ENCODE measurements around the gene ZNF805. TPM values are rescaled to one million over a fixed set of nuclear protein-coding genes. Genes with fewer than 3 reads are reported as not detected.

The ZNF805 gene
- total RNA-seq, 2 donors from 2014 or later, result 6.2 to 11.4 TPM

GRCh38 chr19:57202160-57202559 lies 38.3 kb upstream of the ZNF805 start:
- peaks cover 7% of the 10 kb centered on the region for H3K36me3 ChIP-seq
- TF ChIP-seq CTCF (IDR thresholded peaks at IDR 0.05), result no peak
- H3K4me1 ChIP-seq, result no peaks in the 10 kb centered on the region
- H3K4me3 ChIP-seq, result no peak overlapping the region
- no peaks in the 10 kb centered on the region for H3K27me3 ChIP-seq
- no peak for DNase-seq
- H3K9ac ChIP-seq (ENCODE audit: low read depth in 2 of 2, low read length in 2 of 2), result no peak overlapping the region
- intact Hi-C loops (cut with DNase I), result no loop called here
- H3K9me3 ChIP-seq, result no peaks in the 10 kb centered on the region
- no peak overlapping the region for H3K27ac ChIP-seq

- Histone ChIP-seq H3K9ac (ENCODE audit: low read depth in 2 of 2, low read length in 2 of 2) (no peak overlapping the region), H3K4me3 (no peak overlapping the region), H3K9me3 (peaks cover 1% of the 10 kb centered on the region), H3K4me1 (no peaks in the 10 kb centered on the region), H3K36me3 (peaks cover 28% of the 10 kb centered on the region), H3K27ac (no peak overlapping the region), H3K27me3 (no peaks in the 10 kb centered on the region)
- intact Hi-C loops (cut with DNase I), result no loop called here
- TF ChIP-seq CTCF (IDR thresholded peaks at IDR 0.05), result no peak
- no peak for DNase-seq
Observed at GRCh38 chr19:57210381-57210780, 30.1 kb upstream of the ZNF805 start.

DNA sequence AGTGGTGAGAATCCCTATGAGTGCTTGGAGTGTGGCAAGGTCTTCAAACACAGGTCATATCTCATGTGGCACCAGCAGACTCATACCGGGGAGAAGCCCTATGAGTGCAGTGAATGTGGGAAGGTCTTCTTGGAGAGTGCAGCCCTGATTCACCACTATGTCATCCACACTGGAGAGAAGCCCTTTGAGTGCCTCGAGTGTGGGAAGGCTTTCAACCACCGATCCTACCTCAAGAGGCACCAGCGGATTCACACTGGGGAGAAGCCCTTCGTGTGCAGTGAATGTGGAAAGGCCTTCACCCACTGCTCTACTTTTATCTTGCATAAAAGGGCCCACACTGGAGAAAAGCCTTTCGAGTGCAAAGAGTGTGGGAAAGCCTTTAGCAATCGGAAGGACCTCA lies 28.3 kb upstream of the ZNF805 start:
- DNase-seq, result no peak
- no peak for TF ChIP-seq CTCF (IDR thresholded peaks at IDR 0.05)
- H3K36me3 ChIP-seq, result peaks cover 21% of the 10 kb centered on the region

GRCh38 chr19:57227502-57227901 lies 12.9 kb upstream of the ZNF805 start:
- Histone ChIP-seq H3K27me3 (no peaks in the 10 kb centered on the region), H3K9me3 (no peaks in the 10 kb centered on the region), H3K36me3 (no peaks in the 10 kb centered on the region), H3K4me1 (no peaks in the 10 kb centered on the region), H3K4me3 (no peak overlapping the region), H3K27ac (no peak overlapping the region), H3K9ac (ENCODE audit: low read depth in 2 of 2, low read length in 2 of 2) (no peak overlapping the region)
- intact Hi-C loops (cut with DNase I), result no loop called here
- no peak for TF ChIP-seq CTCF (IDR thresholded peaks at IDR 0.05)
- no peak for DNase-seq

More for the DNA sequence above, 28.3 kb upstream of the ZNF805 start:
- no peak overlapping the region for H3K9ac ChIP-seq (ENCODE audit: low read depth in 2 of 2, low read length in 2 of 2)
- H3K27me3 ChIP-seq, result no peaks in the 10 kb centered on the region
- intact Hi-C loops (cut with DNase I), result no loop called here
- no peak overlapping the region for H3K4me3 ChIP-seq
- H3K9me3 ChIP-seq, result peaks cover 3% of the 10 kb centered on the region
- no peaks in the 10 kb centered on the region for H3K4me1 ChIP-seq
- H3K27ac ChIP-seq, result no peak overlapping the region

DNA sequence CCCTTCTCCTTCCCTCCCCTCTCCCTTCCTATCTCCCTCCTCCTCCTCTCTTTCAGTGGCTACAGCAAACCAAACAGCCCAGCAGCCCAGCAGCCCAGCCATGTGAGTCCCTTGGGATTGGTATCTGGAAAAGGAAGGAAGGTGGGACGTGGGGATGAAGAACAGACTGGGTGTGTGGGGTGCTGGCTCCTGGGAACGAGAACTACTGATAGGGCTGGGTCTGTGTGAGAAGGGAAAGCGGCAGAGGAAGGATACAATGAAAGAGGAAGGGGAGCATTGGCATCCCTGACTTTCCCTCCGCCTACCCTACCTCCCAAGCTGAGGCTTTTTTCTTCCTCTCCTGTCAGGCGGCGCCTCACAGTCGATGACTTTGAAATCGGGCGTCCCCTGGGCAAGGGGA lies 8.7 kb upstream of the ZNF805 start:
- intact Hi-C loops (cut with DNase I), result no loop called here
- DNase-seq, result no peak
- H3K27me3 ChIP-seq, result no peaks in the 10 kb centered on the region
- no peaks in the 10 kb centered on the region for H3K36me3 ChIP-seq
- no peak for TF ChIP-seq CTCF (IDR thresholded peaks at IDR 0.05)
- H3K4me3 ChIP-seq, result no peak overlapping the region
- H3K27ac ChIP-seq, result no peak overlapping the region
- no peak overlapping the region for H3K9ac ChIP-seq (ENCODE audit: low read depth in 2 of 2, low read length in 2 of 2)
- H3K4me1 ChIP-seq, result no peaks in the 10 kb centered on the region
- H3K9me3 ChIP-seq, result no peaks in the 10 kb centered on the region

- Histone ChIP-seq H3K27me3 (no peaks in the 10 kb centered on the region), H3K4me3 (no peak overlapping the region), H3K9me3 (no peaks in the 10 kb centered on the region), H3K27ac (no peak overlapping the region), H3K9ac (ENCODE audit: low read depth in 2 of 2, low read length in 2 of 2) (no peak overlapping the region), H3K4me1 (no peaks in the 10 kb centered on the region), H3K36me3 (no peaks in the 10 kb centered on the region)
- no peak for TF ChIP-seq CTCF (IDR thresholded peaks at IDR 0.05)
- intact Hi-C loops (cut with DNase I), result no loop called here
- DNase-seq, result no peak
Observed at GRCh38 chr19:57233207-57233606, 7.2 kb upstream of the ZNF805 start.

Measured in colonic mucosa (tissue), 4 donors.